Measurements from ENCODE around the gene MTIF3. TPM values are rescaled to one million over a fixed set of nuclear protein-coding genes. Genes with fewer than 3 reads are reported as not detected.

MTIF3 gene
- total RNA-seq, 3 donors from 2014 or later, result 67.5 to 146 (median 72.7) TPM

DNA sequence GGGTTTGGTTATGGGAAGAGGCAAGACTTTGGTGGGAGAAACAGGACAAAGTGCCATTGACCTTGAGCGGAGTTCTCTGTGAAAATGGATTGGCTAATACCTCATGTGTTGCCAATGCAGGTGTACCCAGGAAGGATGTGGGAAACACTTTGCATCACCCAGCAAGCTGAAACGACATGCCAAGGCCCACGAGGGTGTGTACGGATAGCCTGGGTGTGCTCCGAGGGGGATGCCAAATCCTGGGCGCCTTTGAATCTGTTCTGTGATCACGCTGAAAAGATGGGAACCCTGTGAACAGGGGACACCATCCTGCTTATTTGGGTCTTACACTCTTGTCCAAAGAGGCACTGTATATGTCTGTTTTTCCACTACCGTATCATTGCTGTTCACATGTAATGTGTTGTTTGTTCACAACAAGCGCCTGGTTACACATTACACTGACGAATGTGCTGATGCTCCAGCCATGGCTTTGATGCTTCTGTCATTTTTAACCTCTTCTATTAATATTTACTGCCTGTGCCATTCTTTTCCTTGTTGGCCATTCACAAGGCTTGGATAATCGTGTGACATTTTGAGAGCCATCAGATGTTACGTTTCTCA is 17.7 kb downstream of the MTIF3 start:
- TF ChIP-seq CTCF (IDR thresholded peaks at IDR 0.05) (no peak), POLR2A (IDR thresholded peaks at IDR 0.05) (no peak), POLR2AphosphoS5 (IDR thresholded peaks at IDR 0.05) (no peak)
- H3K4me1 ChIP-seq, result no peaks in the 10 kb centered on the region
- DNase-seq (ENCODE audit: low spot score in 2 of 2), result no peak
- H3K36me3 ChIP-seq, result peaks cover 17% of the 10 kb centered on the region
- no peaks in the 10 kb centered on the region for H3K27me3 ChIP-seq
- intact Hi-C loops (cut with DNase I; ENCODE audit: low total_unique reads), result no loop called here
- H3K27ac ChIP-seq, result no peak overlapping the region
- H3K4me3 ChIP-seq, result no peak overlapping the region
- no peaks in the 10 kb centered on the region for H3K9me3 ChIP-seq

DNA sequence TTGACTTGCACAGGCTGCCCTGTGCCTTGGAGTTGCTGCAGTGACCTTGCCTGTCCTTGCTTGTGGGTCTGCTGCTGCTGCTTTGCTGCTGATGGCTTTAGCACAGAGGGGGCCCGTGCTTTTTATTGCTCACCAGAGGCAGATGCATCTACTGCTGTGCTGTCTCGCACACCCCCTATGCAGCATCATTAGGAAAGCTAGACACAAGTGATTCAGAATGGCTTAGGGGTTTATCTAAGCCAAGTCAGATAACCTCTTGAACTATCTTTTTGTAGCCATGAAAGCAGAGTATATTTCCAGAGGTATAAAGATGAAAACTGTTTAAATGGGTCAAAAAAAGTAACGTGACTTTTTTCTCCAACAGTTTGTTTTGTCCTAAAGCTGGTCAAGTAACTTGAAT is 18.2 kb downstream of the MTIF3 start:
- Histone ChIP-seq H3K4me1 (no peaks in the 10 kb centered on the region), H3K4me3 (no peak overlapping the region), H3K27ac (no peak overlapping the region), H3K9me3 (no peaks in the 10 kb centered on the region), H3K36me3 (peaks cover 17% of the 10 kb centered on the region), H3K27me3 (no peaks in the 10 kb centered on the region)
- DNase-seq (ENCODE audit: low spot score in 2 of 2), result no peak
- intact Hi-C loops (cut with DNase I; ENCODE audit: low total_unique reads), result no loop called here
- no peak for TF ChIP-seq CTCF (IDR thresholded peaks at IDR 0.05)
- no peak for TF ChIP-seq POLR2AphosphoS5 (IDR thresholded peaks at IDR 0.05)
- TF ChIP-seq POLR2A (IDR thresholded peaks at IDR 0.05), result no peak

DNA sequence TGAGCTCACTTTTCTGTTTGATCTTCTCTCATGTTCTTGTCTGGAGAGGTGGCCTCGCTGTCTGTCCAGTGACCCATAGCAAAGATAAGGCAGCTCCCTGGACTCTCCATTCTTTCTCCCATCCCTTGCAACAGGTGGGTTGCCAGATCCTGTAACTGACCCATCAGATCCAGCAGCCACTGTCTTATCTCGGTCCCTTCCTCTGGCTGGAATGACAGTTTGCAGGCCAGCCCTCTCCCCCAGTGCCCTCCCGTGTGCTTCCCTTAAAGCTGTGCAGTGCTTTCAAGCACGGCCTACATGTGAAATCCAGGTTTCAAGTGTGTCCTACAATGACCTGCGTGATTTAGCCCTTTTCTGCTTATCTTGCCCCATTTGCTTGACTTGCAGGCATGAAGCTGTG is 22.2 kb downstream of the MTIF3 start:
- no peaks in the 10 kb centered on the region for H3K27me3 ChIP-seq
- no peak for TF ChIP-seq POLR2A (IDR thresholded peaks at IDR 0.05)
- TF ChIP-seq CTCF (IDR thresholded peaks at IDR 0.05), result no peak
- no peak for TF ChIP-seq POLR2AphosphoS5 (IDR thresholded peaks at IDR 0.05)
- intact Hi-C loops (cut with DNase I; ENCODE audit: low total_unique reads), result no loop called here
- no peak for DNase-seq (ENCODE audit: low spot score in 2 of 2)
- H3K27ac ChIP-seq, result no peak overlapping the region
- no peak overlapping the region for H3K4me3 ChIP-seq
- H3K36me3 ChIP-seq, result peaks cover 13% of the 10 kb centered on the region
- H3K4me1 ChIP-seq, result peaks cover 5 to 10% of the 10 kb centered on the region in 2 donors
- no peaks in the 10 kb centered on the region for H3K9me3 ChIP-seq

DNA sequence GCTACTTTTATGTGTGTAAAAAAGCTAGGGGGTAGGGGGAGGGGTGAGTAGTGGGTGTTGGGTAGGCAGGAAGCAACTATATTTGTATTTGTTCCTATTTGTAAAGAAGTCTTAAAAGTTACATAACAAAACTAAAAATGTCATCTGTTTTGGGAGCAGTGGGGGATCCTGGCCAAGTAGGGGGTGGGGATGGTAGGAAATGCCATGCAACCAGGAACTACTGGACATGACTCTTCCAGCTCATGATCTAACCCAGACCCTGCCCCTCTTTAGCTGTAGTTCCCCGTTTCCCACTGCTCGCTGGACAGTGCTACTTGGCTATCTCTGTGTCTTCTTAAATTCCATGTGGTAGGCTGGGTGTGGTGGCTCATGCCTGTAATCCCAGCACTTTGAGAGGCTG is 22.7 kb downstream of the MTIF3 start:
- intact Hi-C loops (cut with DNase I; ENCODE audit: low total_unique reads), result no loop called here
- H3K4me3 ChIP-seq, result no peak overlapping the region
- peaks cover 12% of the 10 kb centered on the region for H3K36me3 ChIP-seq
- DNase-seq (ENCODE audit: low spot score in 2 of 2), result no peak
- no peaks in the 10 kb centered on the region for H3K9me3 ChIP-seq
- TF ChIP-seq CTCF (IDR thresholded peaks at IDR 0.05) (no peak), POLR2A (IDR thresholded peaks at IDR 0.05) (no peak), POLR2AphosphoS5 (IDR thresholded peaks at IDR 0.05) (no peak)
- peaks cover 5 to 10% of the 10 kb centered on the region in 2 donors for H3K4me1 ChIP-seq
- H3K27ac ChIP-seq, result peak overlapping the region; percentile 92
- no peaks in the 10 kb centered on the region for H3K27me3 ChIP-seq

- DNase-seq (ENCODE audit: low spot score in 2 of 2), result peak; percentile 63 to 77
- no peaks in the 10 kb centered on the region for H3K9me3 ChIP-seq
- H3K4me1 ChIP-seq, result peaks cover 5 to 10% of the 10 kb centered on the region in 2 donors
- peak; percentile 5 to 46 (median 21) for TF ChIP-seq CTCF (IDR thresholded peaks at IDR 0.05)
- TF ChIP-seq POLR2AphosphoS5 (IDR thresholded peaks at IDR 0.05), result peak in 1 of 3 donors; percentile 35
- TF ChIP-seq POLR2A (IDR thresholded peaks at IDR 0.05), result no peak
- peak overlapping the region; percentile 63 to 83 (median 81) for H3K4me3 ChIP-seq
- no peaks in the 10 kb centered on the region for H3K27me3 ChIP-seq
- H3K27ac ChIP-seq, result peak overlapping the region; percentile 92
- H3K36me3 ChIP-seq, result no peaks in the 10 kb centered on the region
- intact Hi-C loops (cut with DNase I; ENCODE audit: low total_unique reads), result no loop called here
These were observed 24.3 kb downstream of the MTIF3 start for GRCh38 chr13:27425918-27426630.

Measured in breast epithelium (tissue), 4 donors.